Brain microvascular endothelial cell (primary cell): ENCODE data around the gene PDLIM4.

ENCODE experiments used
- DNase-seq: peaks from one replicate; pipeline ENCODE4 v3.0.0-alpha.2; 2020
- H3K27ac ChIP-seq: fragments of 250-450 bp; sonication (Bioruptor Pico); 2 replicates; pipeline ENCODE4 v1.5.1; 2020; ENCODE audit warnings: mild to moderate bottlenecking, moderate library complexity
- H3K27me3 ChIP-seq: fragments of 250-450 bp; sonication (Bioruptor Pico); replicated peaks from 2 replicates; pipeline ENCODE4 v1.5.1; 2020; ENCODE audit warnings: mild to moderate bottlenecking
- H3K36me3 ChIP-seq: fragments of 250-450 bp; sonication (Bioruptor Pico); replicated peaks from 2 replicates; pipeline ENCODE4 v1.5.1; 2020; ENCODE audit warnings: mild to moderate bottlenecking
- H3K4me3 ChIP-seq: 2 replicates; pipeline ENCODE4 v1.5.1; 2011; ENCODE audit warnings: low read depth, mild to moderate bottlenecking, control low read depth, low read length, moderate library complexity
- CTCF ChIP-seq: IDR thresholded peaks from 2 replicates; pipeline ENCODE4 v1.5.1; 2011; ENCODE audit warnings: low read depth, mild to moderate bottlenecking, moderate library complexity, low read length, control low read depth, inconsistent platforms; ENCODE audit errors: missing control alignments
- in situ Hi-C: cut with HindIII; loops from 2 replicates; pipeline ENCODE4 v1.10.0; 2017; ENCODE audit warnings: low sequenced_read_pairs, low pct_ligation_motif_present

The PDLIM4 gene

GRCh38 chr5:132257131-132258101 lies at the start of gene PDLIM4:
Gene PDLIM4, plus strand, starts transcription at chr5:132257696. Its CDS starts 39 bp downstream, at chr5:132257735.
- H3K27ac ChIP-seq, result peak within 1 kb of the TSS; percentile 92

GRCh38 chr5:132207778-132208177 lies 49.7 kb upstream of the PDLIM4 start:
- in situ Hi-C loops, result no loop called here
- H3K27ac ChIP-seq, result no peak overlapping the region
- H3K27me3 ChIP-seq, result no peaks in the 10 kb centered on the region
- peaks cover 73% of the 10 kb centered on the region for H3K36me3 ChIP-seq
- no peak for DNase-seq
- TF ChIP-seq CTCF, result no peak
- H3K4me3 ChIP-seq, result no peak overlapping the region

More at GRCh38 chr5:132257131-132258101, at the start of gene PDLIM4:
- in situ Hi-C loops, result no loop called here
- peak; percentile 17 for DNase-seq
- Histone ChIP-seq H3K36me3 (peaks cover 5% of the 10 kb centered on the region), H3K27me3 (no peaks in the 10 kb centered on the region), H3K4me3 (peak within 1 kb of the TSS; percentile 81)
- TF ChIP-seq CTCF, result no peak

- H3K27ac ChIP-seq, result no peak overlapping the region
- peak; percentile 19 for DNase-seq
- TF ChIP-seq CTCF, result no peak
- no peaks in the 10 kb centered on the region for H3K27me3 ChIP-seq
- in situ Hi-C loops, result no loop called here
- H3K4me3 ChIP-seq, result no peak overlapping the region
- peaks cover 74% of the 10 kb centered on the region for H3K36me3 ChIP-seq
These were observed 48.4 kb upstream of the PDLIM4 start for GRCh38 chr5:132209131-132209530.

- Histone ChIP-seq H3K27me3 (no peaks in the 10 kb centered on the region), H3K4me3 (no peak overlapping the region), H3K27ac (no peak overlapping the region), H3K36me3 (peaks cover 67% of the 10 kb centered on the region)
- in situ Hi-C loops, result no loop called here
- no peak for DNase-seq
- no peak for TF ChIP-seq CTCF
These were observed 47.5 kb upstream of the PDLIM4 start for GRCh38 chr5:132209901-132210545.

- Histone ChIP-seq H3K4me3 (no peak overlapping the region), H3K27me3 (no peaks in the 10 kb centered on the region), H3K36me3 (peaks cover 61% of the 10 kb centered on the region), H3K27ac (no peak overlapping the region)
- TF ChIP-seq CTCF, result no peak
- DNase-seq, result no peak
- in situ Hi-C loops, result no loop called here
These were observed 46.6 kb upstream of the PDLIM4 start for GRCh38 chr5:132210944-132211343.
